HCT116 (cell line): ENCODE data around the gene MT1G. TPM values are rescaled to one million over a fixed set of nuclear protein-coding genes. Genes with fewer than 3 reads are reported as not detected.

Experiments used
- ATAC-seq: fragments of 200-7000 bp; cut with Tn5 transposase; 2 replicates; pipeline ENCODE4 v1.9.1; 2020; ENCODE audit warnings: mild to moderate bottlenecking, moderate library complexity
- BruUV-seq: library from RNA; stranded (reverse); fragments of 400-500 nt; replicated peaks from 2 replicates; lab custom pipeline; 2021; lab: Mats Ljungman, UMichigan
- CTCF ChIA-PET: fragments of 300-600 bp; sonication (Branson Sonifier 250); formaldehyde crosslinking; loops from one replicate; lab custom pipeline; 2021; ENCODE audit warnings: antibody characterized with exemption; lab: Charles Lee
- POLR2A ChIA-PET: fragments of 300-600, 350-600 bp; sonication (Branson Sonifier 250); formaldehyde crosslinking; loops from one replicate; lab custom pipeline; 2021; ENCODE audit warnings: antibody characterized with exemption; lab: Charles Lee
- RAD21 ChIA-PET, 2 experiments: fragments of 300-600 bp; sonication (Branson Sonifier 250); formaldehyde crosslinking; loops; one replicate each; lab custom pipeline; 2023; ENCODE audit warnings: low total read pairs in 2 of 2; ENCODE audit not compliant: uncharacterized antibody in 2 of 2, unreplicated experiment in 2 of 2, low non-redundant PET in 1 of 2; lab: Charles Lee
- DNase-seq: peaks from one replicate; pipeline ENCODE4 v3.0.0-alpha.2; 2010; ENCODE audit warnings: low read depth, low spot score
- H2AFZ ChIP-seq: fragments of 200-600 bp; shearing (Covaris generic), sonication (generic); 2 replicates; pipeline ENCODE4 v1.6.1; 2017; ENCODE audit warnings: low read depth, mixed run types, mixed read lengths, antibody characterized with exemption, low read length; ENCODE audit not compliant: poor library complexity, severe bottlenecking
- H3K27ac ChIP-seq: 2 replicates; pipeline ENCODE4 v1.5.1; 2012; ENCODE audit warnings: low read depth, low read length
- H3K27me3 ChIP-seq: fragments of 200-600 bp; sonication (generic); 2 replicates; pipeline ENCODE4 v1.6.1; 2016; ENCODE audit warnings: mixed run types, low read length, mixed read lengths; ENCODE audit not compliant: insufficient read depth
- H3K36me3 ChIP-seq, 2 experiments: fragments of 200-500 bp in 1 of 2; fragments of 200-600 bp in 1 of 2; sonication (Bioruptor generic) in 1 of 2; sonication (generic) in 1 of 2; 2 replicates each; pipeline versions ENCODE4 v1.5.1 to v1.6.1; 2014 to 2016; ENCODE audit warnings: low read length in 2 of 2, inconsistent platforms in 1 of 2, mixed read lengths in 1 of 2, mixed run types in 1 of 2; ENCODE audit not compliant: insufficient read depth in 2 of 2, control insufficient read depth in 1 of 2
- H3K4me1 ChIP-seq, 2 experiments: fragments of 200-600 bp in 1 of 2; sonication (generic) in 1 of 2; 2 replicates each; pipeline versions ENCODE4 v1.5.1 to v1.6.1; 2012 to 2017; ENCODE audit warnings: low read length in 2 of 2, inconsistent platforms in 1 of 2, mild to moderate bottlenecking in 1 of 2, mixed read lengths in 1 of 2, mixed run types in 1 of 2, moderate library complexity in 1 of 2; ENCODE audit not compliant: insufficient read depth in 2 of 2, control insufficient read depth in 1 of 2
- H3K4me2 ChIP-seq: fragments of 200-600 bp; sonication (generic); 2 replicates; pipeline ENCODE4 v1.6.1; 2017; ENCODE audit warnings: mixed run types, low read length, mixed read lengths
- H3K4me3 ChIP-seq, 2 experiments: fragments of 200-600 bp in 1 of 2; sonication (generic) in 1 of 2; replicated peaks in 1 of 2; 2 replicates each; pipeline ENCODE4 v1.5.1; 2011 to 2016; ENCODE audit warnings: low read length in 2 of 2, control low read depth in 1 of 2, low read depth in 1 of 2, mild to moderate bottlenecking in 1 of 2, mixed read lengths in 1 of 2, mixed run types in 1 of 2
- H3K79me2 ChIP-seq: fragments of 200-600 bp; sonication (generic); 2 replicates; pipeline ENCODE4 v1.6.1; 2017; ENCODE audit warnings: mild to moderate bottlenecking, mixed run types, low read length, moderate library complexity, mixed read lengths; ENCODE audit not compliant: insufficient read depth
- H3K9ac ChIP-seq: fragments of 200-600 bp; sonication (generic); 2 replicates; pipeline ENCODE4 v1.6.1; 2016; ENCODE audit warnings: low read length, mixed read lengths
- H3K9me2 ChIP-seq: fragments of 200-600 bp; sonication (generic), shearing (Covaris generic); 2 replicates; pipeline ENCODE4 v1.6.1; 2017; ENCODE audit warnings: mixed run types, mild to moderate bottlenecking, moderate library complexity; ENCODE audit not compliant: insufficient read depth
- H3K9me3 ChIP-seq, 2 experiments: fragments of 200-500 bp in 1 of 2; fragments of 200-600 bp in 1 of 2; sonication (Bioruptor generic) in 1 of 2; sonication (generic) in 1 of 2; 2 replicates each; pipeline ENCODE4 v1.6.1; 2014 to 2017; ENCODE audit warnings: low read length in 2 of 2, mixed read lengths in 2 of 2, inconsistent platforms in 1 of 2, low read depth in 1 of 2, mild to moderate bottlenecking in 1 of 2, mixed run types in 1 of 2, moderate library complexity in 1 of 2; ENCODE audit not compliant: control insufficient read depth in 1 of 2, insufficient read depth in 1 of 2
- H4K20me1 ChIP-seq: fragments of 200-600 bp; sonication (generic), shearing (Covaris generic); 2 replicates; pipeline ENCODE4 v1.6.1; 2017; ENCODE audit warnings: mixed run types, mild to moderate bottlenecking, moderate library complexity; ENCODE audit not compliant: insufficient read depth
- CBX3 ChIP-seq: IDR thresholded peaks from 2 replicates; pipeline ENCODE4 v1.6.1; 2012; ENCODE audit warnings: low read depth
- EGR1 ChIP-seq: IDR thresholded peaks from 2 replicates; pipeline ENCODE4 v1.6.1; 2012; ENCODE audit warnings: low read depth
- EZH2 ChIP-seq: fragments of 200-600 bp; sonication (generic); IDR thresholded peaks from 2 replicates; pipeline ENCODE4 v1.6.1; 2017; ENCODE audit warnings: antibody characterized with exemption, mixed run types
- JUND ChIP-seq: IDR thresholded peaks from 2 replicates; pipeline ENCODE4 v1.6.1; 2012
- POLR2A ChIP-seq: IDR thresholded peaks from 2 replicates; pipeline ENCODE4 v1.7.0; 2011; ENCODE audit warnings: borderline replicate concordance; ENCODE audit not compliant: insufficient read depth, insufficient read length; ENCODE audit errors: extremely low read depth
- YY1 ChIP-seq: IDR thresholded peaks from 2 replicates; pipeline ENCODE4 v1.6.1; 2011; ENCODE audit warnings: low read length, low read depth, moderate library complexity, mild to moderate bottlenecking; ENCODE audit not compliant: insufficient replicate concordance; ENCODE audit errors: extremely low read depth
- ZFX ChIP-seq: fragments of 450-650 bp; IDR thresholded peaks from 2 replicates; pipeline ENCODE4 v1.6.1; 2017
- ZNF274 ChIP-seq: fragments of 200-500 bp; sonication (Bioruptor generic); IDR thresholded peaks from 2 replicates; pipeline ENCODE4 v1.6.1; 2014; ENCODE audit warnings: mild to moderate bottlenecking, low read depth, low read length, inconsistent platforms
- intact Hi-C: fragments of 100-400 bp; cut with micrococcal nuclease; formaldehyde crosslinking; loops from 2 replicates; pipeline ENCODE4 v1.10.0; 2022
- total RNA-seq: library from RNA; stranded (reverse); gene quantifications from one replicate; pipeline ENCODE4 v1.2.1, GENCODE V29; 2021; ENCODE audit not compliant: unreplicated experiment

Gene MT1G
- total RNA-seq, 1 experiment from 2014 or later = 1.2 TPM

GRCh38 chr16:56702836-56703235 is 35.0 kb upstream of the MT1G start:
- Histone ChIP-seq H3K9me2 (no peaks in the 10 kb centered on the region), H3K79me2 (no peaks in the 10 kb centered on the region), H3K4me2 (no peak overlapping the region), H3K36me3 (no peaks in the 10 kb centered on the region), H3K9me3 (no peaks in the 10 kb centered on the region), H4K20me1 (no peaks in the 10 kb centered on the region), H3K27me3 (no peaks in the 10 kb centered on the region), H3K9ac (no peak overlapping the region), H2AFZ (peak overlapping the region; percentile 87), H3K27ac (no peak overlapping the region), H3K4me3 (no peak overlapping the region), H3K4me1 (peaks cover 0 to 11% of the 10 kb centered on the region in 2 experiments; a peak in 3 of 4 replicates)
- intact Hi-C loops = loop anchor here (1.0 to 10.0 kb wide), 5 partner anchors 100 to 991 kb away; no protein-coding TSS in a partner anchor
- ChIA-PET CTCF (interaction anchor here (1.1 to 4.0 kb wide), 9 partner anchors 9 to 189 kb away, joined by 3 to 65 read pairs (median 8); no protein-coding TSS in a partner anchor), POLR2A (interaction anchor here (1.4 to 2.4 kb wide), 2 partner anchors 76 to 93 kb away, joined by 3 to 24 read pairs; partner anchors contain the start of gene MT1E), RAD21 (interaction anchor here (0.8 to 2.4 kb wide), 6 partner anchors 26 to 189 kb away, joined by 3 to 13 read pairs (median 7); no protein-coding TSS in a partner anchor)
- no peak for ATAC-seq
- no peak for TF ChIP-seq EGR1
- no peak for TF ChIP-seq ZFX
- TF ChIP-seq CBX3 = no peak
- no peak for TF ChIP-seq YY1
- no peak for TF ChIP-seq JUND
- no peak for TF ChIP-seq POLR2A
- no peak for TF ChIP-seq EZH2
- TF ChIP-seq ZNF274 = no peak
- DNase-seq = no peak
- no TSS peak for BruUV-seq

GRCh38 chr16:56701534-56701933 is 33.7 kb upstream of the MT1G start:
- Histone ChIP-seq H3K4me3 (no peak overlapping the region), H3K27ac (no peak overlapping the region), H4K20me1 (no peaks in the 10 kb centered on the region), H3K9ac (no peak overlapping the region), H3K36me3 (no peaks in the 10 kb centered on the region), H3K9me2 (no peaks in the 10 kb centered on the region), H3K9me3 (no peaks in the 10 kb centered on the region), H3K4me2 (peak overlapping the region; percentile 11; the same call in 1 of the 2 replicates), H2AFZ (peak overlapping the region; percentile 44), H3K27me3 (no peaks in the 10 kb centered on the region), H3K4me1 (peaks cover 0 to 11% of the 10 kb centered on the region in 2 experiments; a peak in 3 of 4 replicates), H3K79me2 (no peaks in the 10 kb centered on the region)
- RAD21 ChIA-PET = interaction anchor here (0.7 to 2.4 kb wide), 17 partner anchors 58 to 345 kb away, joined by 3 to 13 read pairs (median 4); no protein-coding TSS in a partner anchor
- no TSS peak for BruUV-seq
- intact Hi-C loops = loop anchor here (5.0 to 10.0 kb wide), 3 partner anchors 189 to 989 kb away; no protein-coding TSS in a partner anchor
- TF ChIP-seq ZNF274 (no peak), EZH2 (no peak)
- ATAC-seq (no peak), DNase-seq (no peak)
- CTCF ChIA-PET = interaction anchor here (0.5 to 4.0 kb wide), 30 partner anchors 9 to 390 kb away, joined by 3 to 65 read pairs (median 4); partner anchors contain the start of genes MT1E, MT2A, NUDT21 and OGFOD1
- POLR2A ChIA-PET = interaction anchor here (0.9 to 2.7 kb wide), 5 partner anchors 75 to 250 kb away, joined by 3 to 24 read pairs (median 4); partner anchors contain the start of genes MT1E, NUDT21 and OGFOD1
